Panc1 (cell line): ENCODE results near the gene DNMT3A.

ENCODE experiments used
- POLR2AphosphoS5 ChIP-seq: IDR thresholded peaks from 2 replicates; pipeline ENCODE4 v1.6.1; 2012; ENCODE audit warnings: mild to moderate bottlenecking, low read depth, low read length, moderate library complexity
- TF ChIP-seq, protein P1 (sequence below): fragments of 450-650 bp; IDR thresholded peaks from 2 replicates; pipeline ENCODE4 v1.5.1; 2017; ENCODE audit warnings: mild to moderate bottlenecking

DNA sequence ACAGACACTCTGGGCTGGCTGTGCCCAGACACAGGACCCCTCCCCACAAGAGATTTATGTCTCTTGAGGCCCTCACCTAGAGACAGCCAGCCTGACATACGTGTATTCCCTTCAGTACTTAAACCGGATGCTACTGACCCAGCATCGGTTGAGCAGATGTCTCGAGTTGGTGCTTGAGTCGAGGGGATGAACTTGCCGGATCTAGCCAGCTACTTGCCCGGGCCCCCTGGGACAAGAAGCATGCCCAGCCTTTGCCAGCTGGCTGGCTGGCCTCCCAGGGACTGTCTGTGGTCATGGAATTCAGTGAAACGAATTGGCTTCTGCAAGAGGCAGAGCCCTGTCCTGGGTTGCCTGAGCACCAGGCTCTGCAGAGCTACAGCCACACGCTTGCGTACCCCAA lies 36.0 kb downstream of the DNMT3A start:
- TF ChIP-seq, protein P1, sequence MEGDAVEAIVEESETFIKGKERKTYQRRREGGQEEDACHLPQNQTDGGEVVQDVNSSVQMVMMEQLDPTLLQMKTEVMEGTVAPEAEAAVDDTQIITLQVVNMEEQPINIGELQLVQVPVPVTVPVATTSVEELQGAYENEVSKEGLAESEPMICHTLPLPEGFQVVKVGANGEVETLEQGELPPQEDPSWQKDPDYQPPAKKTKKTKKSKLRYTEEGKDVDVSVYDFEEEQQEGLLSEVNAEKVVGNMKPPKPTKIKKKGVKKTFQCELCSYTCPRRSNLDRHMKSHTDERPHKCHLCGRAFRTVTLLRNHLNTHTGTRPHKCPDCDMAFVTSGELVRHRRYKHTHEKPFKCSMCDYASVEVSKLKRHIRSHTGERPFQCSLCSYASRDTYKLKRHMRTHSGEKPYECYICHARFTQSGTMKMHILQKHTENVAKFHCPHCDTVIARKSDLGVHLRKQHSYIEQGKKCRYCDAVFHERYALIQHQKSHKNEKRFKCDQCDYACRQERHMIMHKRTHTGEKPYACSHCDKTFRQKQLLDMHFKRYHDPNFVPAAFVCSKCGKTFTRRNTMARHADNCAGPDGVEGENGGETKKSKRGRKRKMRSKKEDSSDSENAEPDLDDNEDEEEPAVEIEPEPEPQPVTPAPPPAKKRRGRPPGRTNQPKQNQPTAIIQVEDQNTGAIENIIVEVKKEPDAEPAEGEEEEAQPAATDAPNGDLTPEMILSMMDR, result no peak
- no peak for TF ChIP-seq POLR2AphosphoS5
